Neuronal stem cell (in vitro differentiated cells): Measurements from ENCODE around the gene MARCHF3.

ENCODE experiments used
- DNase-seq: peaks from one replicate; pipeline ENCODE4 v3.0.0-alpha.2; 2013; ENCODE audit warnings: low spot score
- H2AFZ ChIP-seq: one replicate; pipeline ENCODE4 v1.6.1; 2013; ENCODE audit warnings: mild to moderate bottlenecking, low read length, inconsistent platforms
- H2AK5ac ChIP-seq: 2 replicates; pipeline ENCODE4 v1.6.1; 2013; ENCODE audit warnings: low read depth, mild to moderate bottlenecking, inconsistent platforms, low read length, moderate library complexity, mixed read lengths
- H2BK120ac ChIP-seq: 2 replicates; pipeline ENCODE4 v1.6.1; 2013; ENCODE audit warnings: low read depth, mild to moderate bottlenecking, inconsistent platforms, low read length, moderate library complexity, mixed read lengths
- H2BK12ac ChIP-seq: one replicate; pipeline ENCODE4 v1.6.1; 2013; ENCODE audit warnings: low read length, inconsistent platforms
- H2BK15ac ChIP-seq: 2 replicates; pipeline ENCODE4 v1.6.1; 2013; ENCODE audit warnings: mild to moderate bottlenecking, low read length, inconsistent platforms, mixed read lengths
- H2BK5ac ChIP-seq: one replicate; pipeline ENCODE4 v1.6.1; 2013; ENCODE audit warnings: inconsistent platforms, mild to moderate bottlenecking, low read length, moderate library complexity
- H3K14ac ChIP-seq: one replicate; pipeline ENCODE4 v1.6.1; 2013; ENCODE audit warnings: low read length, inconsistent platforms
- H3K18ac ChIP-seq: 2 replicates; pipeline ENCODE4 v1.6.1; 2013; ENCODE audit warnings: low read length, inconsistent platforms
- H3K23ac ChIP-seq: 2 replicates; pipeline ENCODE4 v1.6.1; 2013; ENCODE audit warnings: low read depth, mild to moderate bottlenecking, mixed read lengths, low read length, inconsistent platforms; ENCODE audit not compliant: poor library complexity
- H3K27ac ChIP-seq: replicated peaks from 3 replicates; pipeline ENCODE4 v1.5.1; 2013; ENCODE audit warnings: low read length, inconsistent platforms
- H3K27me3 ChIP-seq, 3 experiments: 2 replicates each; pipeline ENCODE4 v1.6.1; 2013; ENCODE audit warnings: low read length in 3 of 3, mild to moderate bottlenecking in 2 of 3, inconsistent platforms in 1 of 3, low read depth in 1 of 3, mixed read lengths in 1 of 3, moderate library complexity in 1 of 3; ENCODE audit not compliant: control insufficient read depth in 3 of 3, insufficient read depth in 3 of 3
- H3K36me3 ChIP-seq, 2 donors: replicated peaks in 1 of 2; 2 replicates each; pipeline ENCODE4 v1.6.1; 2013; ENCODE audit warnings: low read length in 2 of 2; ENCODE audit not compliant: control insufficient read depth in 2 of 2, insufficient read depth in 2 of 2
- H3K4ac ChIP-seq: 2 replicates; pipeline ENCODE4 v1.6.1; 2013; ENCODE audit warnings: inconsistent platforms, mild to moderate bottlenecking, low read length, moderate library complexity
- H3K4me1 ChIP-seq, 2 donors: 1 replicate in 1 of 2; 2 replicates in 1 of 2; pipeline ENCODE4 v1.6.1; 2013; ENCODE audit warnings: low read length in 2 of 2, low read depth in 1 of 2; ENCODE audit not compliant: control insufficient read depth in 2 of 2, insufficient read depth in 1 of 2
- H3K4me2 ChIP-seq: one replicate; pipeline ENCODE4 v1.6.1; 2013; ENCODE audit warnings: mild to moderate bottlenecking, low read length, inconsistent platforms; ENCODE audit not compliant: insufficient read depth, poor library complexity, severe bottlenecking
- H3K4me3 ChIP-seq, 2 donors: 2 replicates each; pipeline ENCODE4 v1.5.1; 2013; ENCODE audit warnings: low read length in 2 of 2, mild to moderate bottlenecking in 2 of 2, inconsistent platforms in 1 of 2, moderate library complexity in 1 of 2
- H3K79me1 ChIP-seq: one replicate; pipeline ENCODE4 v1.6.1; 2013; ENCODE audit warnings: low read depth, mild to moderate bottlenecking, inconsistent platforms, low read length, moderate library complexity
- H3K9ac ChIP-seq: one replicate; pipeline ENCODE4 v1.6.1; 2013; ENCODE audit warnings: mild to moderate bottlenecking, low read depth, low read length, inconsistent platforms; ENCODE audit not compliant: poor library complexity
- H3K9me3 ChIP-seq, 2 donors: replicated peaks in 1 of 2; 2 replicates each; pipeline versions ENCODE3 to v1.6.1; 2013; ENCODE audit warnings: low read length in 2 of 2, mild to moderate bottlenecking in 2 of 2, inconsistent platforms in 1 of 2, low read depth in 1 of 2, mixed read lengths in 1 of 2, moderate library complexity in 1 of 2; ENCODE audit not compliant: control insufficient read depth in 2 of 2, insufficient read depth in 1 of 2
- H4K8ac ChIP-seq: one replicate; pipeline ENCODE4 v1.6.1; 2013; ENCODE audit warnings: low read depth, mild to moderate bottlenecking, inconsistent platforms, low read length, moderate library complexity
- H4K91ac ChIP-seq: one replicate; pipeline ENCODE4 v1.6.1; 2013; ENCODE audit warnings: low read length, low read depth, mild to moderate bottlenecking, inconsistent platforms; ENCODE audit not compliant: poor library complexity
- WGBS, 2 donors: extraction: QIAGEN DNeasy Blood & Tissue Kit; methylation state at CpG; one replicate each; pipeline ENCODE4 v1.1.7; 2013; ENCODE audit warnings: missing lambda C conversion rate in 2 of 2, mixed read lengths in 1 of 2; ENCODE audit not compliant: insufficient read length in 2 of 2, insufficient replicate concordance in 1 of 2; ENCODE audit errors: extremely low coverage in 2 of 2; 5-methylcytosine and 5-hydroxymethylcytosine counted together

MARCHF3 gene

DNA sequence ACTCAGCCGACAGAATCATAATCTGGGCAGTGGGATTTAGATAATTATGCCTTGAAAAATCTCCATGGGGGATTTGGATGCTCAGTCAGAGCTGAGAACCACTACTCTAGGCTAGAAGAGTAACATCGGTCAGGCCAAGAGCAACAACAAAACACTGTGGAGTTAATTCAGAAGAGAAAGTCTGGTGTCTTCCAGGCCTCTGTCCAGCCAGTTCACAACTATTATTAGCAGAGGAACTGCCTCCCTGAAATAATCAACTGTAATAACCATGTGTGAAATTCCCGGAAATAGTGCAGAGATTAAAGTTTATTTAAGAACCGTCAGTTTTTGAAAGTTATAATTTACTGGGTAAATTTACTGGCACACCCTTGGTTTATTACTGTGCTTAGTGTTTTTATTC is 8.2 kb upstream of the MARCHF3 start:
- Histone ChIP-seq H3K23ac (no peak overlapping the region), H3K4me1 (peaks cover 1 to 2% of the 10 kb centered on the region in 2 donors), H3K14ac (no peak overlapping the region), H4K91ac (no peak overlapping the region), H2BK12ac (no peak overlapping the region), H2BK120ac (no peak overlapping the region), H2BK15ac (no peak overlapping the region), H3K27ac (no peak overlapping the region), H3K4me3 (no peak overlapping the region), H3K9me3 (no peaks in the 10 kb centered on the region), H3K4me2 (no peak overlapping the region), H2BK5ac (no peak overlapping the region), H4K8ac (no peak overlapping the region), H3K18ac (no peak overlapping the region), H3K9ac (no peak overlapping the region), H3K27me3 (peaks cover 0 to 3% (median 0%) of the 10 kb centered on the region in 3 experiments), H3K36me3 (no peaks in the 10 kb centered on the region), H3K4ac (no peak overlapping the region), H2AFZ (no peak overlapping the region), H2AK5ac (no peak overlapping the region), H3K79me1 (no peaks in the 10 kb centered on the region)
- WGBS, 2 donors = no CpG with 5 or more reads among the region's 4 CpGs
- no peak for DNase-seq

DNA sequence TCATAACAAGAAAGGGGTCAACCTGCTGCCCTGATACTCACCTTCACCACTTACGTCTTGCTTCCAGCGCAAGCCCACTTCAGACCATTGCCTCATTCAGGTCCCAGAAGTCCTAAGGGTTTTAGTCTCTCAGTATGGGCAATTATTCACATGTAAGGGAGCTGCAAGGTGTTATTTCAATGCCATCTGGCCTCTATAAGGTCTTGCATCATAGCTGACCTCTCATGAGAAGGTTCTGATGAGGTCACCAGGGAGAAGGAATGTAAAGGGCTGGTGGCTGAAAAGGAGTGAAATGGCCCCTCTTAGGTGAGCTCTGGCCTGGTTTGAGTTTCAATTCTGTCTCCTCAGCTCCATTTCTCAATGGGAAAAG is 1.5 kb upstream of the MARCHF3 start:
- H3K36me3 ChIP-seq = no peaks in the 10 kb centered on the region
- H3K4me1 ChIP-seq = peaks cover 3 to 16% of the 10 kb centered on the region in 2 donors
- no peak overlapping the region for H2BK15ac ChIP-seq
- H3K9me3 ChIP-seq = peaks cover 0 to 6% of the 10 kb centered on the region in 2 donors
- no peak overlapping the region for H2AK5ac ChIP-seq
- H3K27ac ChIP-seq = no peak overlapping the region
- H3K79me1 ChIP-seq = no peaks in the 10 kb centered on the region
- no peak overlapping the region for H3K18ac ChIP-seq
- no peak overlapping the region for H3K4ac ChIP-seq
- no peak overlapping the region for H3K14ac ChIP-seq
- H3K9ac ChIP-seq = no peak overlapping the region
- DNase-seq = no peak
- WGBS, 2 donors = no CpG with 5 or more reads among the region's 2 CpGs
- H3K4me3 ChIP-seq = no peak overlapping the region
- no peak overlapping the region for H3K23ac ChIP-seq
- no peak overlapping the region for H2BK12ac ChIP-seq
- H4K8ac ChIP-seq = no peak overlapping the region
- H4K91ac ChIP-seq = no peak overlapping the region
- no peak overlapping the region for H2BK5ac ChIP-seq
- no peak overlapping the region for H2AFZ ChIP-seq
- no peak overlapping the region for H2BK120ac ChIP-seq
- no peak overlapping the region for H3K4me2 ChIP-seq
- peaks cover 6 to 16% (median 14%) of the 10 kb centered on the region in 3 experiments for H3K27me3 ChIP-seq

- no CpG with 5 or more reads among the region's 45 CpGs for WGBS, 2 donors
- no peak overlapping the region for H2AK5ac ChIP-seq
- H3K27ac ChIP-seq = no peak overlapping the region
- H3K9me3 ChIP-seq = peaks cover 0 to 6% of the 10 kb centered on the region in 2 donors
- no peak overlapping the region for H2BK5ac ChIP-seq
- peaks cover 6 to 16% (median 14%) of the 10 kb centered on the region in 3 experiments for H3K27me3 ChIP-seq
- no peak overlapping the region for H4K8ac ChIP-seq
- H3K23ac ChIP-seq = peak overlapping the region; percentile 68
- no peaks in the 10 kb centered on the region for H3K36me3 ChIP-seq
- no peak overlapping the region for H2BK12ac ChIP-seq
- peak overlapping the region; percentile 99 for H2AFZ ChIP-seq
- H3K14ac ChIP-seq = peak overlapping the region; percentile 9
- H3K4me1 ChIP-seq = peaks cover 3 to 21% of the 10 kb centered on the region in 2 donors
- H4K91ac ChIP-seq = no peak overlapping the region
- peak overlapping the region; percentile 75 for H2BK120ac ChIP-seq
- H2BK15ac ChIP-seq = no peak overlapping the region
- H3K79me1 ChIP-seq = no peaks in the 10 kb centered on the region
- H3K4me3 ChIP-seq = peak overlapping the region; percentile 71 to 92
- H3K9ac ChIP-seq = peak overlapping the region; percentile 78
- H3K4me2 ChIP-seq = peak overlapping the region; percentile 99
- no peak for DNase-seq
- peak overlapping the region; percentile 94 for H3K18ac ChIP-seq
- no peak overlapping the region for H3K4ac ChIP-seq
Observed at GRCh38 chr5:127031147-127031862, 947 bp upstream of the MARCHF3 start.

- peak overlapping the region; percentile 98 for H3K23ac ChIP-seq
- H3K14ac ChIP-seq = peak overlapping the region; percentile 94
- H2AK5ac ChIP-seq = peak overlapping the region; percentile 56
- H2BK15ac ChIP-seq = peak overlapping the region; percentile 92
- no peak overlapping the region for H4K8ac ChIP-seq
- peak overlapping the region; percentile 97 for H3K18ac ChIP-seq
- no peak overlapping the region for H4K91ac ChIP-seq
- H3K9me3 ChIP-seq = peaks cover 0 to 6% of the 10 kb centered on the region in 2 donors
- WGBS, 2 donors = no CpG with 5 or more reads among the region's 51 CpGs
- peak overlapping the region; percentile 99 for H2AFZ ChIP-seq
- H2BK120ac ChIP-seq = peak overlapping the region; percentile 98
- peaks cover 6 to 16% (median 14%) of the 10 kb centered on the region in 3 experiments for H3K27me3 ChIP-seq
- H3K9ac ChIP-seq = peak overlapping the region; percentile 90
- peak overlapping the region; percentile 71 to 98 for H3K4me3 ChIP-seq
- no peaks in the 10 kb centered on the region for H3K36me3 ChIP-seq
- peaks cover 3 to 32% of the 10 kb centered on the region in 2 donors for H3K4me1 ChIP-seq
- H3K27ac ChIP-seq = no peak overlapping the region
- no peak overlapping the region for H2BK5ac ChIP-seq
- no peak overlapping the region for H3K4ac ChIP-seq
- DNase-seq = peak; percentile 48
- no peaks in the 10 kb centered on the region for H3K79me1 ChIP-seq
- H3K4me2 ChIP-seq = peak overlapping the region; percentile 99
- peak overlapping the region; percentile 41 for H2BK12ac ChIP-seq
Observed at GRCh38 chr5:127029581-127030258, 638 bp downstream of the MARCHF3 start.
